ENCODE measurements around the gene HOXB9.

Gene HOXB9

GRCh38 chr17:48624118-48624517, 2.0 kb downstream of the HOXB9 start:
- no peak overlapping the region for H3K4me3 ChIP-seq (ENCODE audit: low read length)
- TF ChIP-seq ZNF274 (IDR thresholded peaks at IDR 0.05; ENCODE audit: low read depth, low read length): no peak

GRCh38 chr17:48623583-48623982, 2.6 kb downstream of the HOXB9 start:
- H3K4me3 ChIP-seq (ENCODE audit: low read length): no peak overlapping the region
- TF ChIP-seq ZNF274 (IDR thresholded peaks at IDR 0.05; ENCODE audit: low read depth, low read length): no peak

GRCh38 chr17:48622857-48623256, 3.3 kb downstream of the HOXB9 start:
- H3K4me3 ChIP-seq (ENCODE audit: low read length): no peak overlapping the region
- no peak for TF ChIP-seq ZNF274 (IDR thresholded peaks at IDR 0.05; ENCODE audit: low read depth, low read length)

- H3K4me3 ChIP-seq (ENCODE audit: low read length): no peak overlapping the region
- TF ChIP-seq ZNF274 (IDR thresholded peaks at IDR 0.05; ENCODE audit: low read depth, low read length): no peak
These were observed 4.5 kb downstream of the HOXB9 start for GRCh38 chr17:48621410-48622392.

- no peak overlapping the region for H3K4me3 ChIP-seq (ENCODE audit: low read length)
- no peak for TF ChIP-seq ZNF274 (IDR thresholded peaks at IDR 0.05; ENCODE audit: low read depth, low read length)
These were observed 5.6 kb downstream of the HOXB9 start for GRCh38 chr17:48620461-48621139.

GRCh38 chr17:48619826-48620449, 6.2 kb downstream of the HOXB9 start:
- H3K4me3 ChIP-seq (ENCODE audit: low read length): no peak overlapping the region
- no peak for TF ChIP-seq ZNF274 (IDR thresholded peaks at IDR 0.05; ENCODE audit: low read depth, low read length)

GRCh38 chr17:48618256-48618896, 7.8 kb downstream of the HOXB9 start:
- no peak overlapping the region for H3K4me3 ChIP-seq (ENCODE audit: low read length)
- TF ChIP-seq ZNF274 (IDR thresholded peaks at IDR 0.05; ENCODE audit: low read depth, low read length): no peak

- H3K4me3 ChIP-seq (ENCODE audit: low read length): no peak overlapping the region
- no peak for TF ChIP-seq ZNF274 (IDR thresholded peaks at IDR 0.05; ENCODE audit: low read depth, low read length)
These were observed 8.5 kb downstream of the HOXB9 start for GRCh38 chr17:48617471-48618255.

- no peak overlapping the region for H3K4me3 ChIP-seq (ENCODE audit: low read length)
- no peak for TF ChIP-seq ZNF274 (IDR thresholded peaks at IDR 0.05; ENCODE audit: low read depth, low read length)
These were observed 9.3 kb downstream of the HOXB9 start for GRCh38 chr17:48616717-48617470.

GRCh38 chr17:48615963-48616716, 10.0 kb downstream of the HOXB9 start:
- no peak overlapping the region for H3K4me3 ChIP-seq (ENCODE audit: low read length)
- no peak for TF ChIP-seq ZNF274 (IDR thresholded peaks at IDR 0.05; ENCODE audit: low read depth, low read length)

GRCh38 chr17:48615047-48615962, 10.9 kb downstream of the HOXB9 start, which contains the start of gene HOXB8:
Gene HOXB8 (minus strand): TSS chr17:48615292. CDS start chr17:48614704, 588 bp downstream.
- TF ChIP-seq ZNF274 (IDR thresholded peaks at IDR 0.05; ENCODE audit: low read depth, low read length): no peak
- no peak within 1 kb of the TSS; the same call in 1 of the 2 replicates for H3K4me3 ChIP-seq (ENCODE audit: low read length)
